Trophoblast cell (in vitro differentiated cells and primary cell): ENCODE data around the gene HPSE2.

Experiments
- DNase-seq, 2 donors: peaks; one replicate each; pipeline ENCODE4 v3.0.0-alpha.2; 2016
- H2AFZ ChIP-seq: 2 replicates; pipeline ENCODE4 v1.6.1; 2013; ENCODE audit warnings: low read length, moderate library complexity, mild to moderate bottlenecking; ENCODE audit not compliant: insufficient read depth, poor library complexity
- H2AK5ac ChIP-seq: 2 replicates; pipeline ENCODE4 v1.6.1; 2013; ENCODE audit warnings: mild to moderate bottlenecking, low read length
- H2BK120ac ChIP-seq: 2 replicates; pipeline ENCODE4 v1.6.1; 2013; ENCODE audit warnings: low read length, mild to moderate bottlenecking, moderate library complexity; ENCODE audit not compliant: insufficient read depth, poor library complexity
- H2BK12ac ChIP-seq: 2 replicates; pipeline ENCODE4 v1.6.1; 2013; ENCODE audit warnings: mild to moderate bottlenecking, low read length, moderate library complexity
- H2BK5ac ChIP-seq: 2 replicates; pipeline ENCODE4 v1.6.1; 2013; ENCODE audit warnings: low read length, low read depth, moderate library complexity, mild to moderate bottlenecking; ENCODE audit not compliant: poor library complexity
- H3K14ac ChIP-seq: 2 replicates; pipeline ENCODE4 v1.6.1; 2013; ENCODE audit warnings: mild to moderate bottlenecking, low read length
- H3K18ac ChIP-seq: 2 replicates; pipeline ENCODE4 v1.6.1; 2013; ENCODE audit warnings: mild to moderate bottlenecking, low read length
- H3K23ac ChIP-seq: 2 replicates; pipeline ENCODE4 v1.6.1; 2013; ENCODE audit warnings: low read length
- H3K27ac ChIP-seq: 2 replicates; pipeline ENCODE4 v1.5.1; 2013; ENCODE audit warnings: low read depth, mild to moderate bottlenecking, inconsistent platforms, low read length, moderate library complexity
- H3K27me3 ChIP-seq: 2 replicates; pipeline ENCODE4 v1.6.1; 2013; ENCODE audit warnings: inconsistent platforms, mild to moderate bottlenecking, low read length, moderate library complexity; ENCODE audit not compliant: insufficient read depth
- H3K36me3 ChIP-seq, 2 experiments: 1 replicate in 1 of 2; 2 replicates in 1 of 2; pipeline ENCODE4 v1.6.1; 2013; ENCODE audit warnings: low read length in 2 of 2, mild to moderate bottlenecking in 2 of 2, moderate library complexity in 1 of 2; ENCODE audit not compliant: insufficient read depth in 2 of 2, control insufficient read depth in 1 of 2
- H3K4ac ChIP-seq: 2 replicates; pipeline ENCODE4 v1.6.1; 2013; ENCODE audit warnings: low read depth, mild to moderate bottlenecking, low read length, moderate library complexity
- H3K4me1 ChIP-seq, 2 experiments: 1 replicate in 1 of 2; 2 replicates in 1 of 2; pipeline ENCODE4 v1.6.1; 2013; ENCODE audit warnings: low read length in 2 of 2, mild to moderate bottlenecking in 2 of 2, moderate library complexity in 1 of 2; ENCODE audit not compliant: insufficient read depth in 2 of 2, control insufficient read depth in 1 of 2
- H3K4me2 ChIP-seq: 2 replicates; pipeline ENCODE4 v1.6.1; 2013; ENCODE audit warnings: inconsistent platforms, mild to moderate bottlenecking, low read length, moderate library complexity
- H3K4me3 ChIP-seq: 2 replicates; pipeline ENCODE4 v1.5.1; 2013; ENCODE audit warnings: mild to moderate bottlenecking, low read depth, low read length, inconsistent platforms
- H3K79me1 ChIP-seq: one replicate; pipeline ENCODE4 v1.6.1; 2013; ENCODE audit warnings: low read length
- H3K79me2 ChIP-seq: 2 replicates; pipeline ENCODE4 v1.6.1; 2013; ENCODE audit warnings: low read length, mild to moderate bottlenecking; ENCODE audit not compliant: control insufficient read depth, insufficient read depth, poor library complexity
- H3K9ac ChIP-seq: 2 replicates; pipeline ENCODE4 v1.6.1; 2013; ENCODE audit warnings: mild to moderate bottlenecking, low read length
- H3K9me3 ChIP-seq: 2 replicates; pipeline ENCODE4 v1.6.1; 2013; ENCODE audit warnings: low read depth, mild to moderate bottlenecking, control low read depth, inconsistent platforms, low read length; ENCODE audit not compliant: insufficient read depth
- H4K12ac ChIP-seq: 2 replicates; pipeline ENCODE4 v1.6.1; 2013; ENCODE audit warnings: low read depth, mild to moderate bottlenecking, low read length, moderate library complexity
- H4K8ac ChIP-seq: 2 replicates; pipeline ENCODE4 v1.6.1; 2013; ENCODE audit warnings: low read depth, mild to moderate bottlenecking, low read length, moderate library complexity
- H4K91ac ChIP-seq: one replicate; pipeline ENCODE4 v1.6.1; 2013; ENCODE audit warnings: low read depth, mild to moderate bottlenecking, low read length, moderate library complexity
- WGBS: extraction: QIAGEN DNeasy Blood & Tissue Kit; methylation state at CpG from one replicate; pipeline ENCODE4 v1.1.7; 2013; ENCODE audit warnings: missing lambda C conversion rate; ENCODE audit not compliant: insufficient read length, insufficient coverage; ENCODE audit errors: extremely low coverage; 5-methylcytosine and 5-hydroxymethylcytosine counted together

The HPSE2 gene

DNA sequence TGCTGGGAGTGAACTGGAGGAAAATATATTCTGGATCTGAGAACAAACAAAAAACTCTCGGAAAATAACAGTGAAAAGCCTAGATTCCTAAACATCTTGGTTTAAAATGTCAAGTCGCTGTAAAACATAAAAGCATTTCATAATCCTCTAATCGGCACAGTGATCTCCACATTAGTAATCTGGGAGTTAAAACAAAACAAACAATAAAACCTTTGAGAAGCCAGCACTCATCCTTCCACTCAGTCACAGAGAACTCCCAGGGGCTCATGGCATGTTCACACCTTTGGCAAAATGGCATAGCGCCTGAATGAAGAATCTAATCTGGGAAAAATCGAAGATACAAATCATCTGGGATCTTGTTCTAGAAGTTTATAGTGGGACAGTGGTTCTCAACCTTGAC is 764.8 kb downstream of the HPSE2 start:
- no peak overlapping the region for H3K14ac ChIP-seq
- no peak overlapping the region for H3K27ac ChIP-seq
- H3K4ac ChIP-seq, result no peak overlapping the region
- no peaks in the 10 kb centered on the region for H3K79me1 ChIP-seq
- H3K23ac ChIP-seq, result no peak overlapping the region
- no peaks in the 10 kb centered on the region for H3K27me3 ChIP-seq
- no peak overlapping the region for H3K18ac ChIP-seq
- no peaks in the 10 kb centered on the region for H3K9me3 ChIP-seq
- no peak overlapping the region for H3K4me3 ChIP-seq
- H2BK12ac ChIP-seq, result no peak overlapping the region
- H4K12ac ChIP-seq, result no peak overlapping the region
- no peak overlapping the region for H3K4me2 ChIP-seq
- H3K4me1 ChIP-seq, result peaks cover 0 to 5% of the 10 kb centered on the region in 2 experiments
- H3K36me3 ChIP-seq, result no peaks in the 10 kb centered on the region
- H4K91ac ChIP-seq, result no peak overlapping the region
- no peak overlapping the region for H2BK120ac ChIP-seq
- no peak overlapping the region for H2AK5ac ChIP-seq
- no peak overlapping the region for H2BK5ac ChIP-seq
- no CpG with 5 or more reads among the region's 5 CpGs for WGBS
- H3K9ac ChIP-seq, result no peak overlapping the region
- H4K8ac ChIP-seq, result no peak overlapping the region
- no peak for DNase-seq
- no peaks in the 10 kb centered on the region for H3K79me2 ChIP-seq
- no peak overlapping the region for H2AFZ ChIP-seq

DNA sequence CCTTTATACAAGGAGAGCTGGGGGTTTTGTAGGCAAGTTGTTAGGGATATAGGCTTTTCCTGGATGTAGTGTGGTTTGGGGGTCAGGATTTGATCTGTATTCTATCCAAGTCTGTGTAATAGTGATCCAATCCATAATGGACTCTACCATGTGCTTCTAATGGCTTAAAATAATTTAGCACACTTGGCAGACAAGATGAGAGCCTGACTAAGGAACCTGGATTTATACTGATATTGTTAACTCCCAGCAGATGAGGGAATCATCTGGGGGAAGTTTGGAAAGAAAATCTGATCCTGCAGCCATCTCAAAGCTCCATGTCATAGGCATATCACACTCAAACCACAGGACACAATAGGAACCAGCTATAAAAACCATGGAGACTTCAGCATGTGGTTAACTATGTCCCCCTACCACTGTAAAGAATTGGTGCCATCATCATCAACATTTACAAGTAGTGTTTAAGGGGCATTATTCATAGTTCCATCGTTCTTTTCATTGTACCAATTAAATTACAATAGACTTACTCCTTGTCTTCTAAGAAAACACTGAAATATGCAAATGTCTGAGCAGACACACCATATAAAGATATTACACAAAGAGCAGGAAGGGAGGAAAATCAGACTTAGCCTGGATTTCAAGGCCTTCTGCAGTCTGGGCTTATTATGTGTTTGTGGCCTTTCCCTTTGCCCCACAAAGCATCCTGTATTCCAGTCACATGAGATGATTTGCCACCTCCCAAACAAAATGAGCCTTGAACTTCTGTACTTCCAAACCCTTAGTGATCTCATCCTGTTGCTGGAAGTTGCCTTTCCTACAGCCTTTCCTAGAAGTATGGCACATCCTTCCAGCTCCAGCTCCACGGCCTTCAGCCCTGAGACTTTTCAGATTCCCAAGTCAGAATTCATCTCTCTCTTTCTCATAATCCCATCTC is 766.4 kb downstream of the HPSE2 start:
- H2BK5ac ChIP-seq, result no peak overlapping the region
- H3K9me3 ChIP-seq, result no peaks in the 10 kb centered on the region
- no peak overlapping the region for H2AK5ac ChIP-seq
- H3K14ac ChIP-seq, result no peak overlapping the region
- H3K18ac ChIP-seq, result no peak overlapping the region
- DNase-seq, result no peak
- H3K9ac ChIP-seq, result no peak overlapping the region
- no peak overlapping the region for H2BK12ac ChIP-seq
- H2BK120ac ChIP-seq, result no peak overlapping the region
- H3K4ac ChIP-seq, result no peak overlapping the region
- no peaks in the 10 kb centered on the region for H3K79me1 ChIP-seq
- H3K23ac ChIP-seq, result no peak overlapping the region
- H4K12ac ChIP-seq, result no peak overlapping the region
- WGBS, result no CpG with 5 or more reads among the region's 2 CpGs
- no peak overlapping the region for H4K8ac ChIP-seq
- no peak overlapping the region for H3K27ac ChIP-seq
- H3K4me3 ChIP-seq, result no peak overlapping the region
- no peak overlapping the region for H3K4me2 ChIP-seq
- H4K91ac ChIP-seq, result no peak overlapping the region
- H2AFZ ChIP-seq, result peak overlapping the region; percentile 48
- H3K4me1 ChIP-seq, result peaks cover 0 to 5% of the 10 kb centered on the region in 2 experiments
- no peaks in the 10 kb centered on the region for H3K79me2 ChIP-seq
- H3K36me3 ChIP-seq, result no peaks in the 10 kb centered on the region
- no peaks in the 10 kb centered on the region for H3K27me3 ChIP-seq

DNA sequence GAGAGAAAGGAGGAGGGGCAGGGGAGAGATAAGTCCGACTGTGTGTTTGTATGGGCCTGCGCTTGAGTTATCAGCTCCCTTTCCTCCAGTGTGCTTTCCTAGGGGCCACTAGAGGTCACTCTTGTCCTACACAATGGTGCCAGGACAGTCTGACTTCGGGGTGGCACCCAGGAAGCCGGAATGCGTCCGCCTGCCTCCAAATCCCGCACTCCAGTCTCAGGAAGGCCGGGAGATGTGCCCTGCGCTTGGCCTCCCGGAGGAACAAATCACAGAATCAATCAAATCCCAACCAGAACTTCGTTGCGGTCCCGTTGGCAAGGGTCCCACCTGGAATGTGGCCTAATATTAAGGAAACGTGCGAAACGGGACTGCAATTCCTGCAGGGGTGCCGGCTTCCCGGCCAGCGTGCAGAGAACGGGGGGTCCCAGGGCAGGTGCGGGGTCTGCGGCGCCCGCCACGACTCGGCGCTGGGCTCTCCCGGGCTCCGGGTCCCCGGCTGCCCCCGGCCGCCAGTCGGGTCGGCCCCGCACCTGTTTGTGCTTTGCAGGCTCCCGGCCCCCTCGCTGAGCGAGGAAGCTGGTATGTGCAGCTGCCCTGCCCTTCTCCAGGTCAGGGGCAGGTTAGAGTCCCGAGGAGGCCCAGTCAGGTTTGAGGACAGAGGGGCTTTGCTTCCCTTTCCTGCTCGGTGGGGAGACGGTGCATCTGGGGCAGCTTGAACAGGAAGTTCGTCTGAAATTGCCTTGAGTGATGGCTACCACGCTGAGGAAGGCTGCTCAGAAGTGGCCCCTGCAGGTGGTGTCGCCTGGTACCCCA is 767.9 kb downstream of the HPSE2 start:
- Histone ChIP-seq H3K4me2 (peak overlapping the region; percentile 65), H3K9ac (no peak overlapping the region), H3K27me3 (no peaks in the 10 kb centered on the region), H3K9me3 (no peaks in the 10 kb centered on the region), H2AK5ac (no peak overlapping the region), H3K79me1 (no peaks in the 10 kb centered on the region), H3K4ac (no peak overlapping the region), H3K27ac (no peak overlapping the region), H3K4me3 (peak overlapping the region; percentile 26), H2BK12ac (peak overlapping the region; percentile 28), H3K14ac (no peak overlapping the region), H2BK120ac (no peak overlapping the region), H4K91ac (no peak overlapping the region), H2BK5ac (no peak overlapping the region), H2AFZ (no peak overlapping the region), H3K18ac (no peak overlapping the region), H3K4me1 (peaks cover 0 to 5% of the 10 kb centered on the region in 2 experiments), H3K23ac (no peak overlapping the region), H4K12ac (no peak overlapping the region), H3K36me3 (no peaks in the 10 kb centered on the region), H3K79me2 (no peaks in the 10 kb centered on the region), H4K8ac (peak overlapping the region; percentile 54)
- no CpG with 5 or more reads among the region's 44 CpGs for WGBS
- DNase-seq, result peak; percentile 71 to 90

DNA sequence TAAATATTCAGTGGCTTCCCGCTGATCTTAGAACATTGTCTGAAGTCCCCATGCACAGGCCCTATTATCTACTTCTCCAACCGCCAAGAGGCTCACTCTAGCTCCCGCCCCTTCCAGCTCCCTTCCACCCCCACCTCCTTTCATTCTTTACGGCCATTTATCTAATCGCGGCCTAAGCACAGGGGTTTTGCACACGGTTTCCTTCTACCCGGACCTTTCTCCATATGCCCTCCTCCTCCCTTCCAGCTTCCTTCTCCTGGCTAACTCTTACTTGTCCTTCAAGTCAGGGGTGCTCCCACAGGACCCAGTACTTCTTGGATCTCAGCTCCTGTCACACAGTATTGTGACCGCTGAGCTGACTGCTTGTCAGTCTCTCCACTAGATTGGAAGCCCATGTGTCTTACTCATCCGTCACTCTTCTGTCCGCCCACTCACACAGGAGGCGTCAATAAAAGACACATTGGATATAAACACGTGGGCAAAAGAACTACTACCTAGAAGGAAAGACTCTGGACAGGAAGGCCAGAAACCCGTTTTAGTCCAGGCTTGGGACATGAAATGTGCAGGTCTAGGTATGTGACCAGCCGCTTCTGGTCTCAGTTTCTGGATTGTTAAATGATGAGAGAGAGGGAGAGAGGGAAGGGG is 768.7 kb downstream of the HPSE2 start:
- H2BK5ac ChIP-seq, result no peak overlapping the region
- H4K8ac ChIP-seq, result no peak overlapping the region
- no peak overlapping the region for H3K23ac ChIP-seq
- no peak overlapping the region for H3K4me2 ChIP-seq
- no peak overlapping the region for H2AFZ ChIP-seq
- H3K4me1 ChIP-seq, result peaks cover 0 to 5% of the 10 kb centered on the region in 2 experiments
- H3K79me1 ChIP-seq, result no peaks in the 10 kb centered on the region
- no peak for DNase-seq
- H3K79me2 ChIP-seq, result no peaks in the 10 kb centered on the region
- no CpG with 5 or more reads among the region's 15 CpGs for WGBS
- no peaks in the 10 kb centered on the region for H3K9me3 ChIP-seq
- no peak overlapping the region for H3K14ac ChIP-seq
- H3K27me3 ChIP-seq, result no peaks in the 10 kb centered on the region
- H3K4ac ChIP-seq, result no peak overlapping the region
- H3K27ac ChIP-seq, result no peak overlapping the region
- no peak overlapping the region for H4K91ac ChIP-seq
- H3K18ac ChIP-seq, result no peak overlapping the region
- H4K12ac ChIP-seq, result no peak overlapping the region
- H2BK120ac ChIP-seq, result no peak overlapping the region
- no peak overlapping the region for H2AK5ac ChIP-seq
- no peak overlapping the region for H2BK12ac ChIP-seq
- no peaks in the 10 kb centered on the region for H3K36me3 ChIP-seq
- H3K9ac ChIP-seq, result no peak overlapping the region
- H3K4me3 ChIP-seq, result no peak overlapping the region
